ENCODE results near the gene AOX1.

The AOX1 gene

GRCh38 chr2:200622106-200622505 lies 36.3 kb downstream of the AOX1 start:
- no peak overlapping the region for H3K27ac ChIP-seq
- peaks cover 3 to 16% of the 10 kb centered on the region in 2 experiments for H3K4me1 ChIP-seq (ENCODE audit: control insufficient read depth in 1 of 2, insufficient read depth in 1 of 2, low read depth in 1 of 2, low read length in 1 of 2)
- no peak for TF ChIP-seq CTCF (IDR thresholded peaks at IDR 0.05)
- no peak overlapping the region for H3K4me3 ChIP-seq (ENCODE audit: low read depth in 1 of 2, low read length in 1 of 2)
- no peaks in the 10 kb centered on the region for H3K27me3 ChIP-seq
- H3K9me3 ChIP-seq: no peaks in the 10 kb centered on the region
- H3K36me3 ChIP-seq: no peaks in the 10 kb centered on the region

GRCh38 chr2:200624026-200624425 lies 38.2 kb downstream of the AOX1 start:
- Histone ChIP-seq H3K9me3 (no peaks in the 10 kb centered on the region), H3K4me1 (ENCODE audit: control insufficient read depth in 1 of 2, insufficient read depth in 1 of 2, low read depth in 1 of 2, low read length in 1 of 2) (peaks cover 0 to 5% of the 10 kb centered on the region in 2 experiments), H3K27me3 (no peaks in the 10 kb centered on the region), H3K36me3 (no peaks in the 10 kb centered on the region), H3K27ac (no peak overlapping the region), H3K4me3 (ENCODE audit: low read depth in 1 of 2, low read length in 1 of 2) (no peak overlapping the region)
- no peak for TF ChIP-seq CTCF (IDR thresholded peaks at IDR 0.05)

- Histone ChIP-seq H3K4me1 (ENCODE audit: control insufficient read depth in 1 of 2, insufficient read depth in 1 of 2, low read depth in 1 of 2, low read length in 1 of 2) (no peaks in the 10 kb centered on the region), H3K27me3 (no peaks in the 10 kb centered on the region), H3K36me3 (no peaks in the 10 kb centered on the region), H3K4me3 (ENCODE audit: low read depth in 1 of 2, low read length in 1 of 2) (no peak overlapping the region), H3K9me3 (no peaks in the 10 kb centered on the region), H3K27ac (no peak overlapping the region)
- TF ChIP-seq CTCF (IDR thresholded peaks at IDR 0.05): no peak
Measured at GRCh38 chr2:200624658-200625057, 38.8 kb downstream of the AOX1 start.

GRCh38 chr2:200625282-200625681 lies 39.5 kb downstream of the AOX1 start:
- TF ChIP-seq CTCF (IDR thresholded peaks at IDR 0.05): no peak
- no peaks in the 10 kb centered on the region for H3K27me3 ChIP-seq
- H3K4me1 ChIP-seq (ENCODE audit: control insufficient read depth in 1 of 2, insufficient read depth in 1 of 2, low read depth in 1 of 2, low read length in 1 of 2): no peaks in the 10 kb centered on the region
- no peaks in the 10 kb centered on the region for H3K36me3 ChIP-seq
- H3K4me3 ChIP-seq (ENCODE audit: low read depth in 1 of 2, low read length in 1 of 2): no peak overlapping the region
- no peak overlapping the region for H3K27ac ChIP-seq
- H3K9me3 ChIP-seq: no peaks in the 10 kb centered on the region

GRCh38 chr2:200625958-200626363 lies 40.1 kb downstream of the AOX1 start:
- Histone ChIP-seq H3K4me3 (ENCODE audit: low read depth in 1 of 2, low read length in 1 of 2) (no peak overlapping the region), H3K36me3 (no peaks in the 10 kb centered on the region), H3K27me3 (no peaks in the 10 kb centered on the region), H3K4me1 (ENCODE audit: control insufficient read depth in 1 of 2, insufficient read depth in 1 of 2, low read depth in 1 of 2, low read length in 1 of 2) (no peaks in the 10 kb centered on the region), H3K27ac (no peak overlapping the region), H3K9me3 (no peaks in the 10 kb centered on the region)
- TF ChIP-seq CTCF (IDR thresholded peaks at IDR 0.05): no peak
